Measurements from ENCODE around the gene C5AR1. TPM values are rescaled to one million over a fixed set of nuclear protein-coding genes. Genes with fewer than 3 reads are reported as not detected.
A peak's percentile ranks its signal among the peaks of the same experiment; 100 is the strongest.
"Not testable (repeated sequence)": the region's sequence is repeated elsewhere in the genome, so short reads cannot be mapped to it uniquely, and the experiment has no call there.

C5AR1 gene
- total RNA-seq, 1 donor from 2014 or later = 5.3 TPM

GRCh38 chr19:47280183-47280797 is 29.4 kb upstream of the C5AR1 start:
- intact Hi-C loops (cut with micrococcal nuclease) = no loop called here
- ATAC-seq (no peak), DNase-seq (no peak)

GRCh38 chr19:47283405-47284059 is 26.1 kb upstream of the C5AR1 start:
- ATAC-seq = no peak
- intact Hi-C loops (cut with micrococcal nuclease) = no loop called here
- DNase-seq = no peak

GRCh38 chr19:47284324-47284899 is 25.2 kb upstream of the C5AR1 start:
- intact Hi-C loops (cut with micrococcal nuclease) = no loop called here
- DNase-seq = no peak
- peak; percentile 15 for ATAC-seq

- peak; percentile 86 for ATAC-seq
- intact Hi-C loops (cut with micrococcal nuclease) = no loop called here
- DNase-seq = peak; percentile 52
These were observed 13.6 kb upstream of the C5AR1 start for GRCh38 chr19:47296036-47296435.

- intact Hi-C loops (cut with micrococcal nuclease); ATAC-seq; DNase-seq: not testable (repeated sequence)
These were observed 8.8 kb upstream of the C5AR1 start for GRCh38 chr19:47300867-47301266.

GRCh38 chr19:47302249-47302648 is 7.4 kb upstream of the C5AR1 start:
- intact Hi-C loops (cut with micrococcal nuclease) = no loop called here
- ATAC-seq = no peak
- no peak for DNase-seq

GRCh38 chr19:47303966-47304365 is 5.7 kb upstream of the C5AR1 start:
- ATAC-seq (no peak), DNase-seq (no peak)
- intact Hi-C loops (cut with micrococcal nuclease) = no loop called here

GRCh38 chr19:47305309-47305751 is 4.3 kb upstream of the C5AR1 start:
- intact Hi-C loops (cut with micrococcal nuclease) = no loop called here
- DNase-seq (peak; percentile 75), ATAC-seq (peak; percentile 49)

- ATAC-seq = no peak
- no peak for DNase-seq
- intact Hi-C loops (cut with micrococcal nuclease) = no loop called here
These were observed 3.4 kb upstream of the C5AR1 start for GRCh38 chr19:47306303-47306702.

GRCh38 chr19:47309038-47309437 is 623 bp upstream of the C5AR1 start:
- intact Hi-C loops (cut with micrococcal nuclease) = no loop called here
- DNase-seq (no peak), ATAC-seq (no peak)

GRCh38 chr19:47310323-47310722 is 662 bp downstream of the C5AR1 start:
- DNase-seq (no peak), ATAC-seq (no peak)
- intact Hi-C loops (cut with micrococcal nuclease) = no loop called here

- intact Hi-C loops (cut with micrococcal nuclease) = no loop called here
- ATAC-seq (peak; percentile 49), DNase-seq (peak; percentile 74)
These were observed 1.2 kb downstream of the C5AR1 start for GRCh38 chr19:47310819-47311218.

- intact Hi-C loops (cut with micrococcal nuclease) = no loop called here
- ATAC-seq = no peak
- DNase-seq = no peak
These were observed 2.8 kb downstream of the C5AR1 start for GRCh38 chr19:47312366-47313006.

GRCh38 chr19:47313754-47314295 is 4.2 kb downstream of the C5AR1 start:
- ATAC-seq (no peak), DNase-seq (no peak)
- intact Hi-C loops (cut with micrococcal nuclease) = no loop called here

GRCh38 chr19:47315125-47315821 is 5.6 kb downstream of the C5AR1 start:
- intact Hi-C loops (cut with micrococcal nuclease) = no loop called here
- peak; percentile 90 for ATAC-seq

GRCh38 chr19:47316513-47316912 is 6.9 kb downstream of the C5AR1 start:
- intact Hi-C loops (cut with micrococcal nuclease) = no loop called here
- ATAC-seq = no peak

More at GRCh38 chr19:47315125-47315821, 5.6 kb downstream of the C5AR1 start:
- peak; percentile 56 for DNase-seq

GRCh38 chr19:47319923-47320871 is 10.5 kb downstream of the C5AR1 start:
- no peak for ATAC-seq
- intact Hi-C loops (cut with micrococcal nuclease) = no loop called here

More at GRCh38 chr19:47316513-47316912, 6.9 kb downstream of the C5AR1 start:
- no peak for DNase-seq

GRCh38 chr19:47321630-47322029 is 12.0 kb downstream of the C5AR1 start:
- ATAC-seq (no peak), DNase-seq (no peak)
- intact Hi-C loops (cut with micrococcal nuclease) = no loop called here

More at GRCh38 chr19:47319923-47320871, 10.5 kb downstream of the C5AR1 start:
- no peak for DNase-seq

Measured in left ventricle myocardium superior (tissue), 1 donor.